Effector memory CD4-positive, alpha-beta T cell (primary cell): Measurements from ENCODE around the gene PDSS2.
A peak's percentile ranks its signal among the peaks of the same experiment; 100 is the strongest.

Experiments
- DNase-seq, 3 donors: peaks; one replicate each; pipeline ENCODE4 v3.0.0-alpha.2; 2020
- H3K27ac ChIP-seq: 2 replicates; pipeline ENCODE4 v1.7.0; 2013; ENCODE audit warnings: mild to moderate bottlenecking, low read length, moderate library complexity; ENCODE audit not compliant: insufficient read depth, poor library complexity, severe bottlenecking
- H3K27me3 ChIP-seq: replicated peaks from 2 replicates; pipeline ENCODE4 v1.7.0; 2013; ENCODE audit warnings: mild to moderate bottlenecking, low read length; ENCODE audit not compliant: insufficient read depth, control insufficient read depth, poor library complexity, severe bottlenecking
- H3K36me3 ChIP-seq: 2 replicates; pipeline ENCODE4 v1.7.0; 2013; ENCODE audit warnings: mild to moderate bottlenecking, low read length, moderate library complexity; ENCODE audit not compliant: control insufficient read depth, insufficient read depth
- H3K4me1 ChIP-seq: 2 replicates; pipeline ENCODE4 v1.7.0; 2013; ENCODE audit warnings: low read length, mild to moderate bottlenecking; ENCODE audit not compliant: control insufficient read depth, insufficient read depth, poor library complexity, severe bottlenecking
- H3K4me3 ChIP-seq: 2 replicates; pipeline ENCODE4 v1.7.0; 2013; ENCODE audit warnings: low read length, low read depth, mild to moderate bottlenecking; ENCODE audit not compliant: insufficient read depth, poor library complexity, severe bottlenecking
- H3K9me3 ChIP-seq: 2 replicates; pipeline ENCODE4 v1.7.0; 2013; ENCODE audit warnings: mild to moderate bottlenecking, low read length, moderate library complexity; ENCODE audit not compliant: control insufficient read depth

Gene PDSS2

GRCh38 chr6:107473660-107474059 is 14.3 kb upstream of the PDSS2 start:
- no peak for DNase-seq
- no peaks in the 10 kb centered on the region for H3K4me1 ChIP-seq
- H3K4me3 ChIP-seq, result no peak overlapping the region
- H3K27ac ChIP-seq, result no peak overlapping the region
- no peaks in the 10 kb centered on the region for H3K9me3 ChIP-seq
- no peaks in the 10 kb centered on the region for H3K36me3 ChIP-seq
- no peaks in the 10 kb centered on the region for H3K27me3 ChIP-seq

DNA sequence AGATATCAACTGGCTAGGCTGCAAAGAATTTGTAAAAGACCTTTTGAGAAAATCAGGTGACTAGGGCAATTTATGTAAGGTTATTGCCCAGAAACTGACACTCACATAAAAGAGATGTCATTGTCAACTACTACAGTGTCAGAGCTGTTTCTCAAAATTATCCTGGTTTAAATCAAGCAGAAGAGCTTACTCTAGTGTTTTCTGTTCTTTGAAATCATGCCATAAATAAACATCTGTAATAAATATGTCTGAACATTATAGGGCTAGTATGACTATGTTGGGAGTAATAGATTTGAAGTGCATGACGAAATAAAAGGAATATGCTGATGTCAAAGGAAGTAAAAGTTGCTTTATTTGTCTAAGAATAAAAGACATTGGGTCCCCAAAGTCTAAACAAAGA is 11.0 kb upstream of the PDSS2 start:
- H3K4me3 ChIP-seq, result no peak overlapping the region

DNA sequence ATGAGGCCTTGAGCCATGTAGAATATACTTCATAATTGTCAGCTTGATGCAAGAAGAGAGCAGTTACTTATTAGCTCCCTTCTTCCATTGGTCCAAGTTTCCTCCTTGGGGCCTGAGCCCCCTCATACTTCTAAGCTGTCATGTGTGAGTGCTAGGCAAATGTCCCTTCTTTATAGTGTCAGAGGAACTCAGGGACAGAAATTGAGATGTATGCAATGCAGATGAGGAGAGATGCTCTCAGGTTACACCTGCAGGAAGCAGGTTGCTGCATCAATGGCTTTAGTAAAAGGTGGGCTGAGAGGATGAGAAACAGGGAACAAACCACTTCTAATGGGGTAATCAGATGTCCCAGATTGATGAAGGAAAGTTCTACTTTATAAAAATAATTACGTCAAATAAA is 6.7 kb upstream of the PDSS2 start:
- no peak overlapping the region for H3K4me3 ChIP-seq
- no peak for DNase-seq
- H3K9me3 ChIP-seq, result no peaks in the 10 kb centered on the region
- no peaks in the 10 kb centered on the region for H3K4me1 ChIP-seq
- no peaks in the 10 kb centered on the region for H3K36me3 ChIP-seq
- H3K27me3 ChIP-seq, result no peaks in the 10 kb centered on the region
- no peak overlapping the region for H3K27ac ChIP-seq

More for the DNA sequence above, 11.0 kb upstream of the PDSS2 start:
- Histone ChIP-seq H3K36me3 (no peaks in the 10 kb centered on the region), H3K4me1 (no peaks in the 10 kb centered on the region), H3K9me3 (no peaks in the 10 kb centered on the region), H3K27ac (no peak overlapping the region), H3K27me3 (no peaks in the 10 kb centered on the region)
- no peak for DNase-seq

GRCh38 chr6:107460083-107460631 is 793 bp upstream of the PDSS2 start:
- H3K27ac ChIP-seq, result peak overlapping the region; percentile 59
- peak overlapping the region; percentile 83 for H3K4me3 ChIP-seq
- no peaks in the 10 kb centered on the region for H3K36me3 ChIP-seq
- peaks cover 6% of the 10 kb centered on the region for H3K4me1 ChIP-seq
- H3K27me3 ChIP-seq, result no peaks in the 10 kb centered on the region
- no peak for DNase-seq
- H3K9me3 ChIP-seq, result no peaks in the 10 kb centered on the region

DNA sequence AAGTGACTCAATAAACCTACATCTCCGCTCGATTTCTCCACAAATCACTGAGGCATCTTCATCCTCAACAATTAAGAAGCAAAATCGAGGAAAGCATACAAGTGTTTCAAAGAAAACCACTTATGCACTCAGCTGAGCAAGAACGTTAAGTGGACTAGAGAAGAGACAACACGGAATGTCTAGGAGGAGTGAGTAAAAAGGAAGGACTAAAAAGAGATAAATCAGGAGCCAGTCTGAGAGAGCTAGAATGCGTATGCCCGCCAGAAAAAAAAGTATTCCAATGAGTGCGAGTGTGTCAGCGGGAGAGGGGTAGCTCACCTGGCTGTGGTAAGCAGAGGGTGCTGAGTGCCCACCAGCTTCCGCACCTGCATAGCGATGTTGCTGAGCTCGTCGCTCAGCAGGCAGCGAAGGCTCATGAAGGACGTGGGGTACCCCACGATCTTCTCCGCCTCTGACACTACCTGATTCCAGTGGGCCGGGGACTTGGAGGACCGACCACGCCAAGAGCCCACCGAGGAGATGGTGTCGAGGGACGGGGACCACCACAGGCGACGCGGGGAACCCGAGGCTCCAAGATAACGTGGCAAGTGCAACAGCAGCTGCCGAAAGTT is 587 bp downstream of the PDSS2 start:
- H3K27me3 ChIP-seq, result no peaks in the 10 kb centered on the region
- H3K4me1 ChIP-seq, result peaks cover 6% of the 10 kb centered on the region
- H3K9me3 ChIP-seq, result no peaks in the 10 kb centered on the region
- H3K4me3 ChIP-seq, result peak overlapping the region; percentile 83
- H3K27ac ChIP-seq, result peak overlapping the region; percentile 59
- no peaks in the 10 kb centered on the region for H3K36me3 ChIP-seq
- peak in 2 of 3 donors; percentile 2 for DNase-seq

- no peaks in the 10 kb centered on the region for H3K27me3 ChIP-seq
- H3K4me1 ChIP-seq, result no peaks in the 10 kb centered on the region
- no peak overlapping the region for H3K4me3 ChIP-seq
- no peak overlapping the region for H3K27ac ChIP-seq
- H3K9me3 ChIP-seq, result no peaks in the 10 kb centered on the region
- no peak for DNase-seq
- H3K36me3 ChIP-seq, result no peaks in the 10 kb centered on the region
These were observed 10.6 kb downstream of the PDSS2 start for GRCh38 chr6:107448776-107449175.

GRCh38 chr6:107447663-107448216 is 11.6 kb downstream of the PDSS2 start:
- H3K27me3 ChIP-seq, result no peaks in the 10 kb centered on the region
- no peak for DNase-seq

GRCh38 chr6:107444277-107444676 is 15.1 kb downstream of the PDSS2 start:
- H3K9me3 ChIP-seq, result no peaks in the 10 kb centered on the region
- H3K36me3 ChIP-seq, result no peaks in the 10 kb centered on the region
- no peaks in the 10 kb centered on the region for H3K27me3 ChIP-seq
- no peak overlapping the region for H3K4me3 ChIP-seq
- no peak overlapping the region for H3K27ac ChIP-seq
- H3K4me1 ChIP-seq, result no peaks in the 10 kb centered on the region
- DNase-seq, result no peak

More at GRCh38 chr6:107447663-107448216, 11.6 kb downstream of the PDSS2 start:
- no peak overlapping the region for H3K27ac ChIP-seq
- no peaks in the 10 kb centered on the region for H3K36me3 ChIP-seq
- no peaks in the 10 kb centered on the region for H3K9me3 ChIP-seq
- no peak overlapping the region for H3K4me3 ChIP-seq
- no peaks in the 10 kb centered on the region for H3K4me1 ChIP-seq

DNA sequence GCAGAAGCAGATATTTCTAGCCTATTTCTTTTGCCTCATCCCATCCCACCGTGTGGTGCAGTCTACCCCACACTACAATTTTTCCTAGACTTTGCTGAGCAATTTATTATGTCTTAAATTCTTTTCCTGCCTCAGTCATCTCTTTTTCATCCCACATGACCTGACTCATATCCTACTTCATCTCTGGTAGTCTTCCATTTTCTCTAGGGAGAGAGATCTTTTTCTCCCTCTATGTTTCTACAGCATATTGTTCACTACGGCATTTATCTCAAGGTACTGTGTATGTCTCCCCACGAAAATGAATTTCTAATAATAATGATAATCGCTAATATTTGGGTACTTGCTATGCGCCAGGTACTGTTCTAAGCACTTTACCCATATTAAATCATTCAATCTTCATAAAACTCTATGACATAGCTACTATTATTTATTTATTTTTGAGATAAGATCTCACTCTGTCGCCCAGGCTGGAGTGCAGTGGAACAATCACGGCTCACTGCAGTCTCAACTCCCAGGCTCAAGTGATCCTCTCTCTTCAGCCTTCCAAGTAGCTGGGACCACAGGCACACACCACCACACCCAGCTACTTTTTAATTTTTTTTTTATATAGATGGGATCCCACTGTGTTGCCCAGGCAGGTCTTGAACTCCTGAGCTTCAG is 15.6 kb downstream of the PDSS2 start:
- Histone ChIP-seq H3K27ac (no peak overlapping the region), H3K27me3 (no peaks in the 10 kb centered on the region), H3K9me3 (no peaks in the 10 kb centered on the region), H3K36me3 (no peaks in the 10 kb centered on the region), H3K4me1 (no peaks in the 10 kb centered on the region), H3K4me3 (no peak overlapping the region)
- no peak for DNase-seq

DNA sequence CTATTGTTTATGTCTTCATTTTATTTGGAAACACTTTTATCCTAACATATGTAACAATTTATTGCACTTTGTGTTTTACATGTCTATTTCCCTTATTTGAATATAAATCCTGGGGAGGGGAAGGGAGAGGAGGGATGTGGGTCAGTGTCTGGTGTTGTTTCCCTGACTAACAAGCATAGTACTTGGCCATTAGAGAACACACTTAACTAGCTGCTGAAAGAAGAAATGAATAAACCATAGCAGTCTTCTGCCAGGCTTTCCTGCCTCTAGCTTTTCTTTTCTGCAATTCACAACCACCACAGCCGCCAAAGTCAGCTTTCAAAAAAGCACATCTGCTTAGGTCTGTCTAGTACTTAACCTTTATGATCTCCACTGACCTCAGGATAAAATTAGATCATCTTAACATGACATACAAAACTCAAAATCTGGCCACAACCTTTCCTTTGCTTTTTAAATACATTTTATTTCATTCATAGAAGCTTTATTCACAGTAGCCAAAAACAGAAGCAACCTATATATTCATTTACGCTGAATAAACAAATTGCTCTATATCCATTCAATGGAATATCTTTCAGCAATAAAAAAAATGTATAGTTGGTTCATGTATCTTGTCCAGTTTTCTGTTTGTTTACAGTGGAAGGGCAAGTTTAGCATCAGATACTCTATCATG is 16.3 kb downstream of the PDSS2 start:
- no peak for DNase-seq
- Histone ChIP-seq H3K4me3 (no peak overlapping the region), H3K27ac (no peak overlapping the region)

More for the DNA sequence above, 16.3 kb downstream of the PDSS2 start:
- Histone ChIP-seq H3K27me3 (no peaks in the 10 kb centered on the region), H3K4me1 (no peaks in the 10 kb centered on the region), H3K9me3 (no peaks in the 10 kb centered on the region), H3K36me3 (no peaks in the 10 kb centered on the region)
